ENCODE results near the gene NDUFV1. TPM values are rescaled to one million over a fixed set of nuclear protein-coding genes. Genes with fewer than 3 reads are reported as not detected.
A peak's percentile ranks its signal among the peaks of the same experiment; 100 is the strongest.

Gene NDUFV1
- total and polyA plus RNA-seq, 9 of the 15 experiments (the other 6 are each of a cell fraction or from before 2014, with no cell fraction given) = 10.8 to 423 (median 209) TPM

GRCh38 chr11:67605231-67606011, 1.3 kb upstream of the NDUFV1 start (continued):
- TF ChIP-seq MGA (IDR thresholded peaks at IDR 0.05) (peak; percentile 81; the same call in 1 of the 2 replicates), YY1 (IDR thresholded peaks at IDR 0.05; ENCODE audit: borderline replicate concordance in 1 of 3, control insufficient read depth in 1 of 3, extremely low read depth in 1 of 3, insufficient read depth in 3 of 3, insufficient read length in 1 of 3, insufficient replicate concordance in 2 of 3, low read depth in 1 of 3, low read length in 2 of 3) (peak in 1 of 3 experiments; percentile 17), SIN3B (IDR thresholded peaks at IDR 0.05; ENCODE audit: low read depth) (no peak), MBD2 (IDR thresholded peaks at IDR 0.05; ENCODE audit: borderline replicate concordance, low read depth) (no peak), MAX (CRISPR knock-in tag; IDR thresholded peaks at IDR 0.05) (0 out of 2 replicates have a peak, but pooled peaks have one; percentile 29), SIN3A (IDR thresholded peaks at IDR 0.05; ENCODE audit: borderline replicate concordance in 2 of 2, control insufficient read depth in 1 of 2, low read depth in 2 of 2, low read length in 2 of 2) (no peak), VEZF1 (CRISPR knock-in tag; IDR thresholded peaks at IDR 0.05) (peak; percentile 69), PML (IDR thresholded peaks at IDR 0.05; ENCODE audit: low read length) (0 out of 2 replicates have a peak, but pooled peaks have one; percentile 14), ZNF398 (CRISPR knock-in tag; IDR thresholded peaks at IDR 0.05) (no peak)
